Natural killer cell (primary cell): ENCODE results near the gene TCIRG1. TPM values are rescaled to one million over a fixed set of nuclear protein-coding genes. Genes with fewer than 3 reads are reported as not detected.

Experiments
- ATAC-seq, 3 donors: fragments of 150-1000 bp in 2 of 3; fragments of 200-7000 bp in 1 of 3; cut with Tn5 transposase; 1 replicate in 1 of 3; 2 replicates in 2 of 3; pipeline ENCODE4 v1.10.0; 2021; ENCODE audit warnings: mild to moderate bottlenecking in 2 of 3, moderate library complexity in 2 of 3
- DNase-seq, 2 donors: peaks; one replicate each; pipeline versions ENCODE4 v3.0.0 to v3.0.0-alpha.2; 2013 to 2021; ENCODE audit warnings: mixed read lengths in 1 of 2
- H3K27ac ChIP-seq: one replicate; pipeline ENCODE4 v1.5.1; 2013; ENCODE audit warnings: mild to moderate bottlenecking, low read length
- H3K27me3 ChIP-seq: one replicate; pipeline ENCODE4 v1.6.1; 2013; ENCODE audit warnings: low read length; ENCODE audit not compliant: control insufficient read depth, insufficient read depth
- H3K36me3 ChIP-seq: one replicate; pipeline ENCODE4 v1.6.1; 2013; ENCODE audit warnings: low read length; ENCODE audit not compliant: control insufficient read depth, insufficient read depth
- H3K4me1 ChIP-seq: one replicate; pipeline ENCODE4 v1.6.1; 2013; ENCODE audit warnings: low read length; ENCODE audit not compliant: control insufficient read depth, insufficient read depth
- H3K4me3 ChIP-seq: one replicate; pipeline ENCODE4 v1.5.1; 2013; ENCODE audit warnings: low read length
- H3K9me3 ChIP-seq: one replicate; pipeline ENCODE4 v1.6.1; 2013; ENCODE audit warnings: low read length; ENCODE audit not compliant: control insufficient read depth, insufficient read depth
- H3K27ac Mint-ChIP-seq, 2 donors: one replicate each; pipeline ENCODE4 v1.8.0; 2022; ENCODE audit warnings: mild to moderate bottlenecking in 2 of 2, mixed read lengths in 2 of 2, moderate library complexity in 1 of 2
- H3K27me3 Mint-ChIP-seq, 2 donors: one replicate each; pipeline ENCODE4 v1.8.0; 2022; ENCODE audit warnings: low read depth in 2 of 2, mixed read lengths in 2 of 2
- H3K36me3 Mint-ChIP-seq: one replicate; pipeline ENCODE4 v1.8.0; 2022; ENCODE audit warnings: mixed read lengths
- H3K4me1 Mint-ChIP-seq, 2 donors: one replicate each; pipeline ENCODE4 v1.8.0; 2022; ENCODE audit warnings: mixed read lengths in 2 of 2
- H3K4me3 Mint-ChIP-seq: one replicate; pipeline ENCODE4 v1.8.0; 2022; ENCODE audit warnings: mild to moderate bottlenecking, moderate library complexity, mixed read lengths
- H3K9me3 Mint-ChIP-seq, 2 donors: one replicate each; pipeline ENCODE4 v1.8.0; 2022; ENCODE audit warnings: mixed read lengths in 2 of 2
- CTCF ChIP-seq: fragments of 200-600 bp; IDR thresholded peaks from one replicate; pipeline ENCODE4 v1.8.0; 2022; ENCODE audit warnings: antibody characterized with exemption
- WGBS: methylation state at CpG from one replicate; pipeline ENCODE4 v1.1.7; 2013; ENCODE audit warnings: missing lambda C conversion rate; ENCODE audit not compliant: insufficient coverage; 5-methylcytosine and 5-hydroxymethylcytosine counted together
- intact Hi-C: fragments of 100-400 bp; cut with micrococcal nuclease; formaldehyde crosslinking; loops from one replicate; pipeline ENCODE4 v1.14.2; 2022
- total RNA-seq, 4 donors: library from RNA; stranded (reverse); fragments of 120-200 nt in 1 of 4; gene quantifications; one replicate each; pipeline versions ENCODE4 v1.2.3 to v1.2.4, GENCODE V29; 2013 to 2022

The TCIRG1 gene
- total RNA-seq, 3 donors from 2014 or later (not counting 1 experiment from before 2014, with no cell fraction given) = 438 to 480 (median 465) TPM

GRCh38 chr11:68032997-68033707, 5.7 kb upstream of the TCIRG1 start:
- intact Hi-C loops = no loop called here
- Mint-ChIP-seq H3K36me3 (no peaks in the 10 kb centered on the region), H3K27ac (no peak overlapping the region), H3K4me3 (no peak overlapping the region), H3K4me1 (peaks cover 36 to 50% of the 10 kb centered on the region in 2 donors), H3K27me3 (no peaks in the 10 kb centered on the region), H3K9me3 (no peaks in the 10 kb centered on the region)
- Histone ChIP-seq H3K36me3 (peaks cover 15% of the 10 kb centered on the region), H3K4me3 (no peak overlapping the region), H3K27me3 (no peaks in the 10 kb centered on the region), H3K27ac (no peak overlapping the region), H3K4me1 (peaks cover 66% of the 10 kb centered on the region), H3K9me3 (no peaks in the 10 kb centered on the region)
- no peak for DNase-seq
- 96% methylated on average over 29 of the region's 29 CpGs for WGBS
- TF ChIP-seq CTCF = no peak
- no peak for ATAC-seq

GRCh38 chr11:68033708-68034045, 5.1 kb upstream of the TCIRG1 start:
- Mint-ChIP-seq H3K27ac (peak overlapping the region in 1 of 2 donors; percentile 97), H3K9me3 (no peaks in the 10 kb centered on the region), H3K4me1 (peaks cover 36 to 50% of the 10 kb centered on the region in 2 donors), H3K27me3 (no peaks in the 10 kb centered on the region), H3K36me3 (no peaks in the 10 kb centered on the region), H3K4me3 (no peak overlapping the region)
- no peaks in the 10 kb centered on the region for H3K9me3 ChIP-seq
- TF ChIP-seq CTCF = no peak
- ATAC-seq (no peak), DNase-seq (no peak)
- 99% methylated on average over 12 of the region's 12 CpGs for WGBS
- intact Hi-C loops = no loop called here
- no peak overlapping the region for H3K4me3 ChIP-seq
- peaks cover 15% of the 10 kb centered on the region for H3K36me3 ChIP-seq
- H3K27ac ChIP-seq = no peak overlapping the region
- H3K4me1 ChIP-seq = peaks cover 71% of the 10 kb centered on the region
- H3K27me3 ChIP-seq = no peaks in the 10 kb centered on the region

- Mint-ChIP-seq H3K9me3 (no peaks in the 10 kb centered on the region), H3K4me3 (peak overlapping the region; percentile 17), H3K27me3 (no peaks in the 10 kb centered on the region), H3K36me3 (no peaks in the 10 kb centered on the region), H3K4me1 (peaks cover 41 to 47% of the 10 kb centered on the region in 2 donors), H3K27ac (peak overlapping the region; percentile 97 to 99)
- ATAC-seq = no peak
- H3K4me1 ChIP-seq = peaks cover 78% of the 10 kb centered on the region
- peak overlapping the region; percentile 94 for H3K27ac ChIP-seq
- H3K9me3 ChIP-seq = no peaks in the 10 kb centered on the region
- H3K27me3 ChIP-seq = no peaks in the 10 kb centered on the region
- WGBS = 95% methylated on average over 13 of the region's 13 CpGs
- no peak overlapping the region for H3K4me3 ChIP-seq
- intact Hi-C loops = no loop called here
- peaks cover 15% of the 10 kb centered on the region for H3K36me3 ChIP-seq
- no peak for DNase-seq
- no peak for TF ChIP-seq CTCF
Observed at GRCh38 chr11:68035266-68035876, 3.5 kb upstream of the TCIRG1 start.
